ENCODE results near the gene UBB. TPM values are rescaled to one million over a fixed set of nuclear protein-coding genes. Genes with fewer than 3 reads are reported as not detected.

Gene UBB
- polyA plus RNA-seq (2013, experiment 1 of 2) = 2,450 TPM
- 2,331 TPM for polyA plus RNA-seq (2013, experiment 2 of 2)

GRCh38 chr17:16380640-16381495 is at the start of gene UBB:
TSS of gene UBB (plus strand) at chr17:16381091. CDS start at chr17:16381908, 817 bp downstream.
- peak within 1 kb of the TSS; percentile 80 for H3K4me3 ChIP-seq (ENCODE audit: extremely low read depth, insufficient read depth, low read length, poor library complexity, severe bottlenecking)
- peak within 1 kb of the TSS; percentile 100 for H3K27ac ChIP-seq (ENCODE audit: low read depth, low read length, severe bottlenecking)
- H3K4me1 ChIP-seq (ENCODE audit: control insufficient read depth, insufficient read depth, low read length, poor library complexity, severe bottlenecking) = peaks cover 9% of the 10 kb centered on the region
- WGBS, 2 experiments (ENCODE audit: insufficient coverage in 2 of 2) = 0 to 1% methylated on average over 48 to 59 of the region's 67 CpGs
- H3K9me3 ChIP-seq (ENCODE audit: control insufficient read depth, low read length) = peaks cover 4% of the 10 kb centered on the region
- peaks cover 23% of the 10 kb centered on the region for H3K36me3 ChIP-seq (ENCODE audit: control insufficient read depth, insufficient read depth, low read length)

GRCh38 chr17:16338391-16338790 is 42.5 kb upstream of the UBB start:
- no peak overlapping the region for H3K27ac ChIP-seq (ENCODE audit: low read depth, low read length, severe bottlenecking)
- no peaks in the 10 kb centered on the region for H3K4me1 ChIP-seq (ENCODE audit: control insufficient read depth, insufficient read depth, low read length, poor library complexity, severe bottlenecking)
- no peaks in the 10 kb centered on the region for H3K9me3 ChIP-seq (ENCODE audit: control insufficient read depth, low read length)
- H3K36me3 ChIP-seq (ENCODE audit: control insufficient read depth, insufficient read depth, low read length) = peaks cover 14% of the 10 kb centered on the region
- no peak overlapping the region for H3K4me3 ChIP-seq (ENCODE audit: extremely low read depth, insufficient read depth, low read length, poor library complexity, severe bottlenecking)
- WGBS, 2 experiments (ENCODE audit: insufficient coverage in 2 of 2) = 100% methylated on average over 1 of the region's 3 CpGs; no CpG with 5 or more reads in 1 of the 2 experiments

- H3K9me3 ChIP-seq (ENCODE audit: control insufficient read depth, low read length) = no peaks in the 10 kb centered on the region
- WGBS, 2 experiments (ENCODE audit: insufficient coverage in 2 of 2) = 100% methylated on average over 1 of the region's 1 CpG; no CpG with 5 or more reads in 1 of the 2 experiments
- H3K36me3 ChIP-seq (ENCODE audit: control insufficient read depth, insufficient read depth, low read length) = peaks cover 24% of the 10 kb centered on the region
- no peaks in the 10 kb centered on the region for H3K4me1 ChIP-seq (ENCODE audit: control insufficient read depth, insufficient read depth, low read length, poor library complexity, severe bottlenecking)
- no peak overlapping the region for H3K4me3 ChIP-seq (ENCODE audit: extremely low read depth, insufficient read depth, low read length, poor library complexity, severe bottlenecking)
- no peak overlapping the region for H3K27ac ChIP-seq (ENCODE audit: low read depth, low read length, severe bottlenecking)
These were observed 41.5 kb upstream of the UBB start for GRCh38 chr17:16339402-16339801.

GRCh38 chr17:16339959-16340358 is 40.9 kb upstream of the UBB start:
- no peak overlapping the region for H3K27ac ChIP-seq (ENCODE audit: low read depth, low read length, severe bottlenecking)
- H3K4me1 ChIP-seq (ENCODE audit: control insufficient read depth, insufficient read depth, low read length, poor library complexity, severe bottlenecking) = no peaks in the 10 kb centered on the region
- 86% methylated on average over 1 of the region's 1 CpG; no CpG with 5 or more reads in 1 of the 2 experiments for WGBS, 2 experiments (ENCODE audit: insufficient coverage in 2 of 2)
- H3K4me3 ChIP-seq (ENCODE audit: extremely low read depth, insufficient read depth, low read length, poor library complexity, severe bottlenecking) = no peak overlapping the region
- no peaks in the 10 kb centered on the region for H3K9me3 ChIP-seq (ENCODE audit: control insufficient read depth, low read length)
- peaks cover 29% of the 10 kb centered on the region for H3K36me3 ChIP-seq (ENCODE audit: control insufficient read depth, insufficient read depth, low read length)

- WGBS, 2 experiments (ENCODE audit: insufficient coverage in 2 of 2) = 98 to 100% methylated on average over 4 of the region's 4 CpGs
- Histone ChIP-seq H3K4me3 (ENCODE audit: extremely low read depth, insufficient read depth, low read length, poor library complexity, severe bottlenecking) (no peak overlapping the region), H3K27ac (ENCODE audit: low read depth, low read length, severe bottlenecking) (no peak overlapping the region), H3K4me1 (ENCODE audit: control insufficient read depth, insufficient read depth, low read length, poor library complexity, severe bottlenecking) (no peaks in the 10 kb centered on the region), H3K9me3 (ENCODE audit: control insufficient read depth, low read length) (no peaks in the 10 kb centered on the region), H3K36me3 (ENCODE audit: control insufficient read depth, insufficient read depth, low read length) (peaks cover 52% of the 10 kb centered on the region)
These were observed 37.9 kb upstream of the UBB start for GRCh38 chr17:16342979-16343378.

- Histone ChIP-seq H3K27ac (ENCODE audit: low read depth, low read length, severe bottlenecking) (no peak overlapping the region), H3K9me3 (ENCODE audit: control insufficient read depth, low read length) (no peaks in the 10 kb centered on the region), H3K36me3 (ENCODE audit: control insufficient read depth, insufficient read depth, low read length) (peaks cover 58% of the 10 kb centered on the region), H3K4me1 (ENCODE audit: control insufficient read depth, insufficient read depth, low read length, poor library complexity, severe bottlenecking) (no peaks in the 10 kb centered on the region), H3K4me3 (ENCODE audit: extremely low read depth, insufficient read depth, low read length, poor library complexity, severe bottlenecking) (no peak overlapping the region)
- WGBS, 2 experiments (ENCODE audit: insufficient coverage in 2 of 2) = no CpG with 5 or more reads among the region's 3 CpGs
These were observed 37.3 kb upstream of the UBB start for GRCh38 chr17:16343569-16343968.

GRCh38 chr17:16345565-16345964 is 35.3 kb upstream of the UBB start:
- no peaks in the 10 kb centered on the region for H3K4me1 ChIP-seq (ENCODE audit: control insufficient read depth, insufficient read depth, low read length, poor library complexity, severe bottlenecking)
- H3K9me3 ChIP-seq (ENCODE audit: control insufficient read depth, low read length) = no peaks in the 10 kb centered on the region
- peaks cover 78% of the 10 kb centered on the region for H3K36me3 ChIP-seq (ENCODE audit: control insufficient read depth, insufficient read depth, low read length)
- 92 to 100% methylated on average over 3 to 5 of the region's 5 CpGs for WGBS, 2 experiments (ENCODE audit: insufficient coverage in 2 of 2)
- no peak overlapping the region for H3K27ac ChIP-seq (ENCODE audit: low read depth, low read length, severe bottlenecking)
- H3K4me3 ChIP-seq (ENCODE audit: extremely low read depth, insufficient read depth, low read length, poor library complexity, severe bottlenecking) = no peak overlapping the region

- Histone ChIP-seq H3K27ac (ENCODE audit: low read depth, low read length, severe bottlenecking) (no peak overlapping the region), H3K36me3 (ENCODE audit: control insufficient read depth, insufficient read depth, low read length) (peaks cover 80% of the 10 kb centered on the region), H3K9me3 (ENCODE audit: control insufficient read depth, low read length) (no peaks in the 10 kb centered on the region), H3K4me1 (ENCODE audit: control insufficient read depth, insufficient read depth, low read length, poor library complexity, severe bottlenecking) (peaks cover 2% of the 10 kb centered on the region), H3K4me3 (ENCODE audit: extremely low read depth, insufficient read depth, low read length, poor library complexity, severe bottlenecking) (no peak overlapping the region)
- WGBS, 2 experiments (ENCODE audit: insufficient coverage in 2 of 2) = 97 to 100% methylated on average over 4 of the region's 6 CpGs
These were observed 34.1 kb upstream of the UBB start for GRCh38 chr17:16346721-16347271.

- H3K4me1 ChIP-seq (ENCODE audit: control insufficient read depth, insufficient read depth, low read length, poor library complexity, severe bottlenecking) = peaks cover 2% of the 10 kb centered on the region
- H3K9me3 ChIP-seq (ENCODE audit: control insufficient read depth, low read length) = no peaks in the 10 kb centered on the region
- WGBS, 2 experiments (ENCODE audit: insufficient coverage in 2 of 2) = 97 to 98% methylated on average over 4 to 6 of the region's 6 CpGs
- H3K36me3 ChIP-seq (ENCODE audit: control insufficient read depth, insufficient read depth, low read length) = peaks cover 64% of the 10 kb centered on the region
- no peak overlapping the region for H3K4me3 ChIP-seq (ENCODE audit: extremely low read depth, insufficient read depth, low read length, poor library complexity, severe bottlenecking)
- H3K27ac ChIP-seq (ENCODE audit: low read depth, low read length, severe bottlenecking) = no peak overlapping the region
These were observed 32.3 kb upstream of the UBB start for GRCh38 chr17:16348586-16348985.

GRCh38 chr17:16349431-16349830 is 31.5 kb upstream of the UBB start:
- Histone ChIP-seq H3K36me3 (ENCODE audit: control insufficient read depth, insufficient read depth, low read length) (peaks cover 56% of the 10 kb centered on the region), H3K27ac (ENCODE audit: low read depth, low read length, severe bottlenecking) (no peak overlapping the region), H3K9me3 (ENCODE audit: control insufficient read depth, low read length) (no peaks in the 10 kb centered on the region), H3K4me3 (ENCODE audit: extremely low read depth, insufficient read depth, low read length, poor library complexity, severe bottlenecking) (no peak overlapping the region), H3K4me1 (ENCODE audit: control insufficient read depth, insufficient read depth, low read length, poor library complexity, severe bottlenecking) (peaks cover 2% of the 10 kb centered on the region)
- 92 to 100% methylated on average over 4 to 5 of the region's 5 CpGs for WGBS, 2 experiments (ENCODE audit: insufficient coverage in 2 of 2)

- Histone ChIP-seq H3K27ac (ENCODE audit: low read depth, low read length, severe bottlenecking) (no peak overlapping the region), H3K36me3 (ENCODE audit: control insufficient read depth, insufficient read depth, low read length) (peaks cover 37% of the 10 kb centered on the region), H3K4me3 (ENCODE audit: extremely low read depth, insufficient read depth, low read length, poor library complexity, severe bottlenecking) (peak overlapping the region; percentile 73), H3K4me1 (ENCODE audit: control insufficient read depth, insufficient read depth, low read length, poor library complexity, severe bottlenecking) (peaks cover 2% of the 10 kb centered on the region), H3K9me3 (ENCODE audit: control insufficient read depth, low read length) (no peaks in the 10 kb centered on the region)
- WGBS, 2 experiments (ENCODE audit: insufficient coverage in 2 of 2) = 3 to 20% methylated on average over 3 to 5 of the region's 10 CpGs
These were observed 29.1 kb upstream of the UBB start for GRCh38 chr17:16351831-16352230.
